Spleen (tissue), 11 donors: ENCODE measurements around the gene QPRT. TPM values are rescaled to one million over a fixed set of nuclear protein-coding genes. Genes with fewer than 3 reads are reported as not detected.

Source experiments
- DNase-seq: peaks from one replicate; pipeline ENCODE4 v3.0.0-alpha.2; 2020
- H3K27ac ChIP-seq, 8 donors: fragments of 200-600 bp; sonication (generic) in 7 of 8; 1 replicate in 4 of 8; 2 replicates in 4 of 8; pipeline versions ENCODE4 v1.5.0 to v1.8.0; 2016 to 2021; ENCODE audit warnings: inconsistent platforms in 4 of 8, mild to moderate bottlenecking in 4 of 8, moderate library complexity in 1 of 8
- H3K27me3 ChIP-seq, 7 donors: fragments of 200-600 bp; sonication (generic) in 6 of 7; replicated peaks in 1 of 7; 1 replicate in 4 of 7; 2 replicates in 3 of 7; pipeline versions ENCODE4 v1.5.0 to v1.8.0; 2016 to 2021; ENCODE audit warnings: inconsistent platforms in 3 of 7, mild to moderate bottlenecking in 1 of 7
- H3K36me3 ChIP-seq, 6 donors: fragments of 200-600 bp; sonication (generic) in 5 of 6; 1 replicate in 4 of 6; 2 replicates in 2 of 6; pipeline versions ENCODE4 v1.5.0 to v1.8.0; 2016 to 2021; ENCODE audit warnings: inconsistent platforms in 2 of 6
- H3K4me1 ChIP-seq, 6 donors: fragments of 200-600 bp; sonication (generic) in 5 of 6; 1 replicate in 3 of 6; 2 replicates in 3 of 6; pipeline versions ENCODE4 v1.5.0 to v1.8.0; 2016 to 2021; ENCODE audit warnings: inconsistent platforms in 3 of 6
- H3K4me3 ChIP-seq, 8 donors: fragments of 200-600 bp; sonication (generic) in 7 of 8; 1 replicate in 4 of 8; 2 replicates in 4 of 8; pipeline versions ENCODE4 v1.5.0 to v1.8.0; 2016 to 2021; ENCODE audit warnings: inconsistent platforms in 4 of 8, mild to moderate bottlenecking in 4 of 8, moderate library complexity in 2 of 8
- H3K9me3 ChIP-seq, 8 donors: fragments of 200-600 bp; sonication (generic) in 7 of 8; 1 replicate in 4 of 8; 2 replicates in 4 of 8; pipeline versions ENCODE4 v1.5.0 to v1.8.0; 2016 to 2021; ENCODE audit warnings: inconsistent platforms in 4 of 8
- POLR2A ChIP-seq, 3 donors: fragments of 450-650 bp; IDR thresholded peaks; one replicate each; pipeline ENCODE4 v1.5.1; 2017; ENCODE audit warnings: antibody characterized with exemption in 3 of 3, mild to moderate bottlenecking in 1 of 3
- POLR2AphosphoS5 ChIP-seq, 3 donors: sonication (generic); formaldehyde crosslinking; IDR thresholded peaks; one replicate each; pipeline ENCODE4 v1.5.1; 2017; ENCODE audit warnings: antibody characterized with exemption in 3 of 3
- WGBS, 5 donors: extraction: QIAGEN DNeasy Blood & Tissue Kit in 3 of 5; methylation state at CpG; one replicate each; pipeline versions ENCODE4 v1.1.5 to v1.1.7; 2013 to 2018; 5-methylcytosine and 5-hydroxymethylcytosine counted together
- intact Hi-C: fragments of 100-400 bp; cut with DNase I; formaldehyde crosslinking; loops from one replicate; pipeline ENCODE4 v1.15.0; 2023; ENCODE audit warnings: low total_unique reads
- polyA plus RNA-seq, 3 donors: library from polyadenylated mRNA; stranded (reverse); fragments of 200-250 nt; gene quantifications; one replicate each; pipeline ENCODE4 v1.2.1, GENCODE V29; 2013
- total RNA-seq, 7 donors: library from RNA; depleted of rRNA in 3 of 7; stranded (reverse); fragments of >200 nt in 3 of 7; fragmentation: NEBNext Ultra II Directional in 4 of 7; extraction: Animal tissue kit (Norgen Biotek cat#: 25700) in 4 of 7; gene quantifications; one replicate each; pipeline versions ENCODE4 v1.1.0 to v1.2.1, GENCODE V29; 2016 to 2021
- TF ChIP-seq, protein P1 (sequence below), 11 experiments: fragments of 200-600 bp in 7 of 11; fragments of 450-650 bp in 4 of 11; sonication (generic) in 4 of 11; IDR thresholded peaks in 8 of 11; conservative IDR thresholded peaks in 3 of 11; 1 replicate in 7 of 11; 2 replicates in 4 of 11; pipeline versions ENCODE4 v1.4.0 to v1.8.0; 2016 to 2021; ENCODE audit warnings: antibody characterized with exemption in 11 of 11, inconsistent platforms in 4 of 11, mild to moderate bottlenecking in 1 of 11
- donor health status: healthy with polysubstance abuse.
- donor health status: DM: no; HTN: no; CAD: no; lungs with moderate emphysema.
- donor health status: DM: no; HTN: no; CAD: no.
- donor health status: Bipolar disorder and iron deficiency.
- donor health status: healthy.
- donor health status: DM: no; HTN: no; CAD: no.
- donor health status: DM: yes; HTN: yes; CAD: no.

QPRT gene
- total and polyA plus RNA-seq, 10 donors, result 3.3 to 37.2 (median 13.3) TPM

GRCh38 chr16:29696881-29697331 lies 17.9 kb downstream of the QPRT start:
- H3K4me1 ChIP-seq, result peaks cover 0 to 23% (median 14%) of the 10 kb centered on the region in 6 donors
- H3K36me3 ChIP-seq, result no peaks in the 10 kb centered on the region
- H3K27me3 ChIP-seq, result no peaks in the 10 kb centered on the region
- no peak overlapping the region for H3K27ac ChIP-seq
- DNase-seq, result no peak
- H3K4me3 ChIP-seq, result no peak overlapping the region
- intact Hi-C loops, result loop anchor here (5.0 kb wide), 1 partner anchor 310 kb away; no protein-coding TSS in a partner anchor
- 89 to 97% (median 92%) methylated on average over 11 to 21 of the region's 21 CpGs for WGBS, 5 donors
- peaks cover 0 to 10% (median 0%) of the 10 kb centered on the region in 8 donors for H3K9me3 ChIP-seq
- TF ChIP-seq POLR2A (IDR thresholded peaks at IDR 0.05) (no peak), POLR2AphosphoS5 (IDR thresholded peaks at IDR 0.05) (no peak)
- TF ChIP-seq, protein P1, sequence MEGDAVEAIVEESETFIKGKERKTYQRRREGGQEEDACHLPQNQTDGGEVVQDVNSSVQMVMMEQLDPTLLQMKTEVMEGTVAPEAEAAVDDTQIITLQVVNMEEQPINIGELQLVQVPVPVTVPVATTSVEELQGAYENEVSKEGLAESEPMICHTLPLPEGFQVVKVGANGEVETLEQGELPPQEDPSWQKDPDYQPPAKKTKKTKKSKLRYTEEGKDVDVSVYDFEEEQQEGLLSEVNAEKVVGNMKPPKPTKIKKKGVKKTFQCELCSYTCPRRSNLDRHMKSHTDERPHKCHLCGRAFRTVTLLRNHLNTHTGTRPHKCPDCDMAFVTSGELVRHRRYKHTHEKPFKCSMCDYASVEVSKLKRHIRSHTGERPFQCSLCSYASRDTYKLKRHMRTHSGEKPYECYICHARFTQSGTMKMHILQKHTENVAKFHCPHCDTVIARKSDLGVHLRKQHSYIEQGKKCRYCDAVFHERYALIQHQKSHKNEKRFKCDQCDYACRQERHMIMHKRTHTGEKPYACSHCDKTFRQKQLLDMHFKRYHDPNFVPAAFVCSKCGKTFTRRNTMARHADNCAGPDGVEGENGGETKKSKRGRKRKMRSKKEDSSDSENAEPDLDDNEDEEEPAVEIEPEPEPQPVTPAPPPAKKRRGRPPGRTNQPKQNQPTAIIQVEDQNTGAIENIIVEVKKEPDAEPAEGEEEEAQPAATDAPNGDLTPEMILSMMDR (IDR thresholded peaks at IDR 0.05 in 8 of 11, conservative IDR thresholded peaks at IDR 0.05 in 3 of 11), result no peak

GRCh38 chr16:29697391-29697790 lies 18.4 kb downstream of the QPRT start:
- Histone ChIP-seq H3K27me3 (no peaks in the 10 kb centered on the region), H3K9me3 (peaks cover 0 to 10% (median 0%) of the 10 kb centered on the region in 8 donors), H3K36me3 (no peaks in the 10 kb centered on the region), H3K4me1 (peaks cover 0 to 25% (median 18%) of the 10 kb centered on the region in 6 donors), H3K4me3 (no peak overlapping the region), H3K27ac (no peak overlapping the region)
- TF ChIP-seq, protein P1 (IDR thresholded peaks at IDR 0.05 in 8 of 11, conservative IDR thresholded peaks at IDR 0.05 in 3 of 11), result no peak
- no peak for TF ChIP-seq POLR2A (IDR thresholded peaks at IDR 0.05)
- no peak for TF ChIP-seq POLR2AphosphoS5 (IDR thresholded peaks at IDR 0.05)
- WGBS, 5 donors, result 93 to 97% (median 94%) methylated on average over 4 to 7 of the region's 7 CpGs
- intact Hi-C loops, result loop anchor here (5.0 kb wide), 1 partner anchor 310 kb away; no protein-coding TSS in a partner anchor
- DNase-seq, result no peak

- intact Hi-C loops, result loop anchor here (5.0 kb wide), 1 partner anchor 309 kb away; no protein-coding TSS in a partner anchor
- no peaks in the 10 kb centered on the region for H3K27me3 ChIP-seq
- peaks cover 0 to 10% (median 0%) of the 10 kb centered on the region in 8 donors for H3K9me3 ChIP-seq
- H3K4me1 ChIP-seq, result peaks cover 6 to 31% (median 24%) of the 10 kb centered on the region in 6 donors
- WGBS, 5 donors, result 81 to 90% (median 87%) methylated on average over 2 of the region's 2 CpGs
- no peaks in the 10 kb centered on the region for H3K36me3 ChIP-seq
- DNase-seq, result no peak
- H3K4me3 ChIP-seq, result no peak overlapping the region
- TF ChIP-seq POLR2A (IDR thresholded peaks at IDR 0.05), result no peak
- TF ChIP-seq, protein P1 (IDR thresholded peaks at IDR 0.05 in 8 of 11, conservative IDR thresholded peaks at IDR 0.05 in 3 of 11), result no peak
- no peak for TF ChIP-seq POLR2AphosphoS5 (IDR thresholded peaks at IDR 0.05)
- H3K27ac ChIP-seq, result no peak overlapping the region
Observed at GRCh38 chr16:29698042-29698441, 19.1 kb downstream of the QPRT start.

- intact Hi-C loops, result loop anchor here (5.0 kb wide), 1 partner anchor 309 kb away; no protein-coding TSS in a partner anchor
- no peak for DNase-seq
- WGBS, 5 donors, result 86 to 90% (median 89%) methylated on average over 16 to 17 of the region's 17 CpGs
Observed at GRCh38 chr16:29698484-29699323, 19.7 kb downstream of the QPRT start.

More at GRCh38 chr16:29698484-29699323, 19.7 kb downstream of the QPRT start:
- H3K4me1 ChIP-seq, result peaks cover 9 to 36% (median 31%) of the 10 kb centered on the region in 6 donors
- no peaks in the 10 kb centered on the region for H3K27me3 ChIP-seq
- H3K9me3 ChIP-seq, result peaks cover 0 to 10% (median 0%) of the 10 kb centered on the region in 8 donors
- no peak overlapping the region for H3K27ac ChIP-seq
- no peaks in the 10 kb centered on the region for H3K36me3 ChIP-seq
- no peak overlapping the region for H3K4me3 ChIP-seq
- TF ChIP-seq, protein P1 (IDR thresholded peaks at IDR 0.05 in 8 of 11, conservative IDR thresholded peaks at IDR 0.05 in 3 of 11), result no peak
- TF ChIP-seq POLR2A (IDR thresholded peaks at IDR 0.05) (no peak), POLR2AphosphoS5 (IDR thresholded peaks at IDR 0.05) (no peak)
